Activated CD4-positive, CD25-positive, alpha-beta regulatory T cell treated with anti-CD3 and anti-CD28 coated beads, Interleukin-2, amount 50 U/mL, for 24 hours (primary cell): ENCODE results near the gene TMSB15C.

Experiments
- ATAC-seq, 2 donors: fragments of 150-1000 bp; cut with Tn5 transposase; one replicate each; pipeline ENCODE4 v1.10.0; 2021; ENCODE audit warnings: mild to moderate bottlenecking in 1 of 2, moderate library complexity in 1 of 2

Gene TMSB15C

GRCh38 chrX:104045642-104046041 lies 30.4 kb downstream of the TMSB15C start:
- no peak for ATAC-seq

DNA sequence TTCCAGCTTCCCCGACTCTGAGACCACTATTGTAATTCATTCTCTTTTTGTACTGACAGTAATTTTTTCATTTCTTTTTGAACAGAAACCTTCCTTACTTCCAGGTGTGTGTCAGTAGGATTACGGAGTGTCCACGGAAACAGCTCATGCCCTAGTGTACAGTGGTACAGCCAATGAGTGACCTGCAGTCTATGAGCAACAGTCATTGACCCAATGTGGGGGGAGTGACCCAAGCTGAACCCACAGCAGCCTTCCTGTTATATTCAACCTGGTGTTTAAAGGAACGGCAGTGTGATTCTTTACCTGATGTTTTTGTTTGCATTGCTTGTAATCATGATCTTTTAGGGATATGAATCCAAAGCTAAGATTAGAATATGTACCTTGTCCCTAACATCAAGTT lies 35.0 kb downstream of the TMSB15C start:
- ATAC-seq: no peak

DNA sequence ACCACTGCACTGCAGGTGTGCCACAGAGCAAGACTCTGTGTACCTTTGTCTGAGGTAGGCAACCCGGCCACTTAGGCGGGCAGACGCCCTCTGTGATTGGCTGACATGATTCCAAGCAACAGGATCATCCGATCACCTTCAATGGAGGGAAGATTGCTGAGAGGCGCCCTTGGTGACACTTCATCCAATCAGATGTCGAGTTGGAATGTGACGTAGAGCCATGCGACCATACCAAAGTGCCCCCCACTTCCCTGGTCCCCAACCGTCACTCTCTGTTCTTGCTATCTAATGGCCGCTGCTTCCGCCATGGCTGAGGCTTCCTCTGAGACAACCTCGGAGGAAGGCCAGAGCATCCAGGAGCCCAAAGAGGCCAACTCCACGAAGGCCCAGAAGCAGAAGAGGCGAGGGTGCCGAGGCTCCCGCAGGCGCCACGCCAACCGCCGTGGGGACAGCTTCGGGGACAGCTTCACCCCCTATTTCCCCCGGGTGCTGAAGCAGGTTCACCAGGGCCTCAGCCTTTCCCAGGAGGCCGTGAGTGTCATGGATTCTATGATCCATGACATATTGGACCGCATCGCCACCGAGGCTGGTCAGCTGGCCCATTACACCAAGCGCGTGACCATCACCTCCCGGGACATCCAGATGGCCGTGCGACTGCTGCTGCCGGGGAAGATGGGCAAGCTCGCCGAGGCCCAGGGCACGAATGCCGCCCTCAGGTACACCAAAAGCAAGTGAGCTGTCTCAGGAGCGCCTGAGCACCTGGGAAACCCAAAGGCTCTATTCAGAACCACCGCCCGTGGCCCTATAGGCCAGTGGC lies 36.1 kb downstream of the TMSB15C start, which contains the start of gene H2BW2:
H2BW2 (plus strand) TSS at position 268 of the 817 bp plus-strand sequence; CDS start at position 307, 39 bp downstream.
- ATAC-seq: no peak
